IPS-11a (cell line): ENCODE measurements around the gene TMEM161A.
"Not testable (repeated sequence)": the region's sequence is repeated elsewhere in the genome, so short reads cannot be mapped to it uniquely, and the experiment has no call there.

ENCODE experiments used
- H3K4me3 ChIP-seq: one replicate; pipeline ENCODE4 v1.5.1; 2013; ENCODE audit warnings: low read depth, low read length, control low read depth

TMEM161A gene

GRCh38 chr19:19155495-19156219 is 17.4 kb upstream of the TMEM161A start:
- H3K4me3 ChIP-seq = no peak overlapping the region

- H3K4me3 ChIP-seq = no peak overlapping the region
Measured at GRCh38 chr19:19154768-19155494, 16.7 kb upstream of the TMEM161A start.

- no peak overlapping the region for H3K4me3 ChIP-seq
Measured at GRCh38 chr19:19152668-19153384, 14.5 kb upstream of the TMEM161A start.

GRCh38 chr19:19151418-19151817 is 13.1 kb upstream of the TMEM161A start:
- H3K4me3 ChIP-seq = no peak overlapping the region

GRCh38 chr19:19149435-19149834 is 11.2 kb upstream of the TMEM161A start:
- no peak overlapping the region for H3K4me3 ChIP-seq

- not testable (repeated sequence) for H3K4me3 ChIP-seq
Measured at GRCh38 chr19:19148504-19148903, 10.2 kb upstream of the TMEM161A start.

GRCh38 chr19:19147344-19147743 is 9.1 kb upstream of the TMEM161A start:
- no peak overlapping the region for H3K4me3 ChIP-seq

- no peak overlapping the region for H3K4me3 ChIP-seq
Measured at GRCh38 chr19:19146865-19147264, 8.6 kb upstream of the TMEM161A start.

- no peak overlapping the region for H3K4me3 ChIP-seq
Measured at GRCh38 chr19:19145684-19146608, 7.7 kb upstream of the TMEM161A start.

- no peak overlapping the region for H3K4me3 ChIP-seq
Measured at GRCh38 chr19:19145281-19145680, 7.0 kb upstream of the TMEM161A start.

- no peak overlapping the region for H3K4me3 ChIP-seq
Measured at GRCh38 chr19:19142347-19142746, 4.1 kb upstream of the TMEM161A start.

- no peak overlapping the region for H3K4me3 ChIP-seq
Measured at GRCh38 chr19:19140476-19140875, 2.2 kb upstream of the TMEM161A start.

GRCh38 chr19:19139876-19140229 is 1.6 kb upstream of the TMEM161A start:
- no peak overlapping the region for H3K4me3 ChIP-seq

GRCh38 chr19:19137556-19138108 is 646 bp downstream of the TMEM161A start:
- H3K4me3 ChIP-seq = peak overlapping the region; percentile 84

- H3K4me3 ChIP-seq = not testable (repeated sequence)
Measured at GRCh38 chr19:19135713-19136112, 2.6 kb downstream of the TMEM161A start.

GRCh38 chr19:19134687-19135158 is 3.6 kb downstream of the TMEM161A start:
- no peak overlapping the region for H3K4me3 ChIP-seq

- H3K4me3 ChIP-seq = no peak overlapping the region
Measured at GRCh38 chr19:19133985-19134384, 4.3 kb downstream of the TMEM161A start.

- H3K4me3 ChIP-seq = no peak overlapping the region
Measured at GRCh38 chr19:19132912-19133311, 5.4 kb downstream of the TMEM161A start.

GRCh38 chr19:19131989-19132388 is 6.3 kb downstream of the TMEM161A start:
- H3K4me3 ChIP-seq = no peak overlapping the region

GRCh38 chr19:19126102-19126501 is 12.2 kb downstream of the TMEM161A start:
- H3K4me3 ChIP-seq = no peak overlapping the region
